Measurements from ENCODE around the gene LRPAP1.

DNA sequence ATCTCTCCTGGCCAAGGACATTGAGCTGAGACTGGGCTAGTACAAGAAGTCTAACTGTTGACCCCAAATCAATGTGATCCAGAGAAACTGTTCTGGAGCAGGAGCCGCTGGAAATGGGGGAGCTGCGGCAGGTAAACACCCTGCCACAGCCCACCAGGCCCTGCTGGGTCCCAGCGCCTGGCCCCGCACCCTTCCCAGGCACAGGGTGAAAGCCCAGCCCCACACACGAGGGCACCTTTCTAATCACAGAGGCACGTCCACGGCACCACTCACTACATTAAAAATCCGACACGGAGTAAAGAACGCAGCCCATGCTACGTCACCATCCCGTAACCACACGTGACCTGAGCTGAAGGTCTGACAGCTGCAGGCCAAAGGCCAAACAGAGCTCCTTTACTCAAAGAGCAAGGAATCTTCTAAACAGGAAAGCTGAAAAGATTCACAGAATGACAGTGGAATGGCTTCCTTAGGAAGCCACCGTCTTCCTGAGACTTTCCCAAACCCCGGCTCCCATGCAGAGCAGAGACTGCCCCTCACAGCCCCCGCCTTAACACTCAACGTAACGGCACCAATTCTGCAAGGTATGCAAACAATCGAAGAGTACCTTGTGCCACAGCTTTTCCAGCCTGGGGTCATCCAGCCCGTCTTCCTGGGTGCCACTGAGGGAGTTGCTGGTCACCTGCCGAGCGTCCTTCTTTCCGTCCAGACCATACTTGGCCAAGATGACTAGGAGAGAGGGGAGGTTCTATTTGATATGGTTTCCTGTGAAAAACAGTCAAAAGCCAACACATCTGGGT is 12.6 kb downstream of the LRPAP1 start:
- TF ChIP-seq JUNB (IDR thresholded peaks at IDR 0.05) (no peak), EP300 (IDR thresholded peaks at IDR 0.05) (no peak), CBX2 (IDR thresholded peaks at IDR 0.05; ENCODE audit: borderline replicate concordance, low read depth) (no peak)
